ENCODE results near the gene MYL10. TPM values are rescaled to one million over a fixed set of nuclear protein-coding genes. Genes with fewer than 3 reads are reported as not detected.

MYL10 gene
- total RNA-seq, 1 experiment from 2014 or later, result 0.30 TPM

GRCh38 chr7:101671371-101672356, 42.6 kb upstream of the MYL10 start:
- no peaks in the 10 kb centered on the region for H3K4me1 ChIP-seq (ENCODE audit: insufficient read depth, low read length, poor library complexity, severe bottlenecking)
- TF ChIP-seq CTCF (conservative IDR thresholded peaks at IDR 0.05; ENCODE audit: low read depth, low read length), result no peak
- TF ChIP-seq EZH2 (IDR thresholded peaks at IDR 0.05; ENCODE audit: borderline replicate concordance, low read depth, low read length, poor library complexity, severe bottlenecking), result no peak
- no peak overlapping the region for H3K27ac ChIP-seq (ENCODE audit: low read depth, low read length, poor library complexity, severe bottlenecking)
- ChIA-PET POLR2A (ENCODE audit: low non-redundant PET) (no interaction called here), CTCF (no interaction called here)
- H3K27me3 ChIP-seq (replicated peaks; ENCODE audit: insufficient read depth, low read depth, low read length, poor library complexity), result no peaks in the 10 kb centered on the region
- H3K9me3 ChIP-seq (ENCODE audit: low read depth, low read length, poor library complexity, severe bottlenecking), result no peaks in the 10 kb centered on the region
- no TSS peak for BruUV-seq (replicated peaks)
- intact Hi-C loops (cut with micrococcal nuclease; ENCODE audit: unreplicated experiment), result no loop called here
- H3K4me3 ChIP-seq (ENCODE audit: low read depth, low read length, poor library complexity, severe bottlenecking), result no peak overlapping the region
- H3K36me3 ChIP-seq (ENCODE audit: insufficient read depth, low read length, poor library complexity, severe bottlenecking), result no peaks in the 10 kb centered on the region
- no peak for DNase-seq (ENCODE audit: low spot score)

- TF ChIP-seq EZH2 (IDR thresholded peaks at IDR 0.05; ENCODE audit: borderline replicate concordance, low read depth, low read length, poor library complexity, severe bottlenecking) (no peak), CTCF (conservative IDR thresholded peaks at IDR 0.05; ENCODE audit: low read depth, low read length) (peak; percentile 31; the same call in 1 of the 2 replicates)
- POLR2A ChIA-PET (ENCODE audit: low non-redundant PET), result no interaction called here
- CTCF ChIA-PET, result no interaction called here
- H3K4me3 ChIP-seq (ENCODE audit: low read depth, low read length, poor library complexity, severe bottlenecking), result no peak overlapping the region
- no peaks in the 10 kb centered on the region for H3K4me1 ChIP-seq (ENCODE audit: insufficient read depth, low read length, poor library complexity, severe bottlenecking)
- H3K9me3 ChIP-seq (ENCODE audit: low read depth, low read length, poor library complexity, severe bottlenecking), result no peaks in the 10 kb centered on the region
- DNase-seq (ENCODE audit: low spot score), result no peak
- intact Hi-C loops (cut with micrococcal nuclease; ENCODE audit: unreplicated experiment), result no loop called here
- no peaks in the 10 kb centered on the region for H3K27me3 ChIP-seq (replicated peaks; ENCODE audit: insufficient read depth, low read depth, low read length, poor library complexity)
- no peak overlapping the region for H3K27ac ChIP-seq (ENCODE audit: low read depth, low read length, poor library complexity, severe bottlenecking)
- H3K36me3 ChIP-seq (ENCODE audit: insufficient read depth, low read length, poor library complexity, severe bottlenecking), result no peaks in the 10 kb centered on the region
- BruUV-seq (replicated peaks), result no TSS peak
Observed at GRCh38 chr7:101669307-101669706, 40.2 kb upstream of the MYL10 start.

GRCh38 chr7:101668726-101669125, 39.6 kb upstream of the MYL10 start:
- BruUV-seq (replicated peaks), result no TSS peak

More at GRCh38 chr7:101668726-101669125, 39.6 kb upstream of the MYL10 start:
- TF ChIP-seq EZH2 (IDR thresholded peaks at IDR 0.05; ENCODE audit: borderline replicate concordance, low read depth, low read length, poor library complexity, severe bottlenecking), result no peak
- TF ChIP-seq CTCF (conservative IDR thresholded peaks at IDR 0.05; ENCODE audit: low read depth, low read length), result no peak
- CTCF ChIA-PET, result no interaction called here
- no peak for DNase-seq (ENCODE audit: low spot score)
- POLR2A ChIA-PET (ENCODE audit: low non-redundant PET), result no interaction called here
- Histone ChIP-seq H3K36me3 (ENCODE audit: insufficient read depth, low read length, poor library complexity, severe bottlenecking) (no peaks in the 10 kb centered on the region), H3K4me1 (ENCODE audit: insufficient read depth, low read length, poor library complexity, severe bottlenecking) (no peaks in the 10 kb centered on the region), H3K4me3 (ENCODE audit: low read depth, low read length, poor library complexity, severe bottlenecking) (no peak overlapping the region), H3K9me3 (ENCODE audit: low read depth, low read length, poor library complexity, severe bottlenecking) (no peaks in the 10 kb centered on the region), H3K27ac (ENCODE audit: low read depth, low read length, poor library complexity, severe bottlenecking) (no peak overlapping the region), H3K27me3 (replicated peaks; ENCODE audit: insufficient read depth, low read depth, low read length, poor library complexity) (no peaks in the 10 kb centered on the region)
- intact Hi-C loops (cut with micrococcal nuclease; ENCODE audit: unreplicated experiment), result no loop called here

All from A673 (cell line).